ENCODE results near the gene ZNF784.

ZNF784 gene

DNA sequence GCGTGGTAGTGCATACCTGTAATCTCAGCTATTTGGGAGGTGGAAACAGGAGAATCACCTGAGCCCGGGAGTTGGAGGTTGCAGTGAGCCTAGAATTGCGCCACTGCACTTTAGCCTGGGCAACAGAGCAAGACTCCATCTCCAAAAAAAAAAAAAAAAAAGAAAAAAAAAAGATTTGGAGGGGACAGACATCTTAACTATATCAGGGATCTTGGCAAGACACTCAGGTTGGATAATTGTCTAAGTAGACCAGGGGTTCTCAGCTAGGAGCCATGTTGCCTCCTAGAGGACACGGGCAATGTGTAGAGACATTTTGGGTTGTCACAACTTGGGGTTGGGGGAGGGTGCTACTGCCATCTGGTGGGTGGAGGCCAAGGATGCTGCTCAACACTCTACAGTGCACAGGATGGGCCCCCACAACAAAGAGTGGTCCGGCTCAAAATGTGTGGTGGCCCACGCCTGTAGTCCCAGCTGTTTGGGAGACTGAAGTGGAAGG is 14.5 kb upstream of the ZNF784 start:
- H3K4me3 ChIP-seq (ENCODE audit: low read depth, low read length): no peak overlapping the region
- in situ Hi-C loops (cut with HindIII; ENCODE audit: low sequenced_read_pairs): no loop called here
- DNase-seq (ENCODE audit: low read depth, low spot score): no peak
- TF ChIP-seq, protein P1, sequence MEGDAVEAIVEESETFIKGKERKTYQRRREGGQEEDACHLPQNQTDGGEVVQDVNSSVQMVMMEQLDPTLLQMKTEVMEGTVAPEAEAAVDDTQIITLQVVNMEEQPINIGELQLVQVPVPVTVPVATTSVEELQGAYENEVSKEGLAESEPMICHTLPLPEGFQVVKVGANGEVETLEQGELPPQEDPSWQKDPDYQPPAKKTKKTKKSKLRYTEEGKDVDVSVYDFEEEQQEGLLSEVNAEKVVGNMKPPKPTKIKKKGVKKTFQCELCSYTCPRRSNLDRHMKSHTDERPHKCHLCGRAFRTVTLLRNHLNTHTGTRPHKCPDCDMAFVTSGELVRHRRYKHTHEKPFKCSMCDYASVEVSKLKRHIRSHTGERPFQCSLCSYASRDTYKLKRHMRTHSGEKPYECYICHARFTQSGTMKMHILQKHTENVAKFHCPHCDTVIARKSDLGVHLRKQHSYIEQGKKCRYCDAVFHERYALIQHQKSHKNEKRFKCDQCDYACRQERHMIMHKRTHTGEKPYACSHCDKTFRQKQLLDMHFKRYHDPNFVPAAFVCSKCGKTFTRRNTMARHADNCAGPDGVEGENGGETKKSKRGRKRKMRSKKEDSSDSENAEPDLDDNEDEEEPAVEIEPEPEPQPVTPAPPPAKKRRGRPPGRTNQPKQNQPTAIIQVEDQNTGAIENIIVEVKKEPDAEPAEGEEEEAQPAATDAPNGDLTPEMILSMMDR (IDR thresholded peaks at IDR 0.05; ENCODE audit: low read depth, low read length): peak; percentile 50

DNA sequence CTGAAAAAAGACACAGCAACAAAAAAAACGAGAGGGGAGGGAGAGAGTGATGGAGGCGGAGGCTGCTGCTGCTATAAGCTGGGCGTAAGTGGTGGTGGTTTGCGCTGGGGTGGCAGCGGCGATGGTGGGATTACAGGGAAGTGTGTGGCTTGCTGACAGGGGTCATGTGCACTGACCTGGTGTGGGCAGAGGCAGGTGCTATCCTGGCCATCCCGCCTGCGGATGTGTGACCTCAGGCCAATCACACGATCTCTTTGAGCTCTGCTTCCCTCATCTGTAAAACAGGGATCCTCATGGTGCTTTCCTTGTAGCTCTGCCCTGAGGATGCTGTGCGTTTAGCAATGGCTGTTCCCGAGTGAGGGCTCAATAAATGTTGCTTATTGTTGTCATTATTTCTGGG is 13.2 kb upstream of the ZNF784 start:
- no peak for DNase-seq (ENCODE audit: low read depth, low spot score)
- H3K4me3 ChIP-seq (ENCODE audit: low read depth, low read length): no peak overlapping the region
- TF ChIP-seq, protein P1 (IDR thresholded peaks at IDR 0.05; ENCODE audit: low read depth, low read length): no peak
- in situ Hi-C loops (cut with HindIII; ENCODE audit: low sequenced_read_pairs): no loop called here

DNA sequence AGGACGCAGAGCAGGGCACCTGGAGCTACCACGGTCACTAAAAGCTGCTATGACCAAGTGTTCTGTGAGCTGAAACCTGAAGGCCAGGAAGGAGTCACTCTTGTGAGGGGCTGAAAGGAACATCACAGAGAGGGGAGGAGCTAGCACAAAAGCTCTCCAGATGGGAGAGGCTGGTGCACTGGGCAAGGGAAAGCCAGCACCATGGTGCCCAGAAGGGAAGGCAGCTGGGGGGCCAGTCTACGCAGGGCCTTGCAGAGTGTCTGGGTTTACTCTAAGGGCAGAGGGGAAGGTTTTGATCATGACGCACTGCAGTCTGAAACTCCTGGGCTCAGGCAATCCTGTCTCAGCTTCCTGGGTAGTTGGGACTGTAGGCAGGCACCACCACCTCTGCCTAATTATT is 12.4 kb upstream of the ZNF784 start:
- in situ Hi-C loops (cut with HindIII; ENCODE audit: low sequenced_read_pairs): no loop called here
- no peak overlapping the region for H3K4me3 ChIP-seq (ENCODE audit: low read depth, low read length)
- no peak for DNase-seq (ENCODE audit: low read depth, low spot score)
- TF ChIP-seq, protein P1 (IDR thresholded peaks at IDR 0.05; ENCODE audit: low read depth, low read length): no peak

DNA sequence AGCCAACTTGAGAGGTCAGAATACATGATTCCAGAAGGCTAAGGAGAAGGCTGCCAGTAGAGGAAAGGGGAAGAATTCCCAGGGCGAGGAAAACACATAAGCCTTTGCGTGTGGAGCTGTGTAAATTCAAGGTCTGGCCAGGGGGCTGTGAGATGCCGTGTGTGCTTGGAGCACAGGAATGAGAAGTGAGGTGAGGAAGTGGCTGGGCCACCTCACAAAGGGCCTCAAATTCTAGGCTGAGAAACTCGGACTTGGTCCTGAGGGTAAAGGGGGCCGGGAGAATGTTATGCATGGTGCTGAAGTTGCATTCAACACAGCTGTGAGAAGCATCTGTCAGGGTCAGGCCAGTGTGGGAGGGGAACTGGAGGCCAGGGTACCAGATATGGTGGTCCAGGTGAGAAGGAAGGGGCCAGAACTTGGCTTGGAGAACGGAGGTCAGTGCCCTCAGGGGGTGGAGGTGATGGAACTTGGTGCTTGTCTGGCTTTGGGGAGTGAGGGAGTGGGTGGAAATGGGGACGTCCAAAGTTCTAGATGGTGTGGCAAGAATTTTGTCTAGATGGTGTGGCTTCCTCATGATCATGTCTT is 11.6 kb upstream of the ZNF784 start:
- no peak for DNase-seq (ENCODE audit: low read depth, low spot score)
- in situ Hi-C loops (cut with HindIII; ENCODE audit: low sequenced_read_pairs): no loop called here
- TF ChIP-seq, protein P1 (IDR thresholded peaks at IDR 0.05; ENCODE audit: low read depth, low read length): no peak
- peak overlapping the region; percentile 84 for H3K4me3 ChIP-seq (ENCODE audit: low read depth, low read length)

DNA sequence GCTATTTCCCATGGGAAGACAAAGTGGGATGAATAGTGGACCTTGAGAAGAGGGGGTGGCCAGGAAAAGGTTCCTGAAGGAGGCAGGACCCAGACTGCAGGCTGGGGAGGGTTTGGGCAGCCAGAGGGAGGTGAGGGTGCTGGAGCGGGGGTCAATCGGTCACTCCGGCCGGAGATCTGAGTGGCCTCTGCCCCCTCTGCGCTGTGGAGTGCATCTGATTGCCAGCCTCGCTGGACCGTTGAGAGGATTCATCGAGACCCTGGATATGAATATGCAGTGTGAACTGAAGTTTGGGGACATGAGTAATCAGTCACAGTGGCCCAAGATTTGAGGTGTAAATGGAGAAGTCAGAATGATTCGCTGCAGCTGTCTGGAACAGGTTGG is 11.0 kb upstream of the ZNF784 start:
- H3K4me3 ChIP-seq (ENCODE audit: low read depth, low read length): peak overlapping the region; percentile 84
- TF ChIP-seq, protein P1 (IDR thresholded peaks at IDR 0.05; ENCODE audit: low read depth, low read length): no peak
- no peak for DNase-seq (ENCODE audit: low read depth, low spot score)
- in situ Hi-C loops (cut with HindIII; ENCODE audit: low sequenced_read_pairs): no loop called here

DNA sequence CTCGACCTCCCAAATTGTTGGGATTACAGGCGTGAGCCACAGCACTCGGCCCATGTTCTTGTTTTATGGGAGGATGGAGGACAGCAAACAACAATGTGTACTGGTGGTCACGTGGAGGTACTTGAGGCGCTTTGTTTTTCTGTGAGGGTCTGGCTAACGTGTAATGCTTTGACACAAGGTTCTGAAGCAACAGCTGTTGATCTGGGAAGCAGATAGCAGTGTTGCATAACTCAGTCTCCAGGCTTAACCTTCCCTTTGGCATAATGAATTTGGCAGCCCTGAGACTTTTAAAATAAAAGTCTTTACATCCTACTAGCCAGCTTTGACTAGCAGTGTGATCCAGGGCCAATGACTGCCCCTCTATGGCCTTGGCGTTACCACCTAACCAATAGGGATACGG is 9.5 kb upstream of the ZNF784 start:
- no peak for DNase-seq (ENCODE audit: low read depth, low spot score)
- TF ChIP-seq, protein P1 (IDR thresholded peaks at IDR 0.05; ENCODE audit: low read depth, low read length): no peak
- no peak overlapping the region for H3K4me3 ChIP-seq (ENCODE audit: low read depth, low read length)
- in situ Hi-C loops (cut with HindIII; ENCODE audit: low sequenced_read_pairs): no loop called here
